DOHH2 (cell line): ENCODE measurements around the gene MTSS2.

Source experiments
- CTCF ChIP-seq: fragments of 200-600 bp; sonication (generic); IDR thresholded peaks from one replicate; pipeline ENCODE4 v1.5.1; 2014; ENCODE audit warnings: antibody characterized with exemption, mild to moderate bottlenecking, low read depth, low read length; ENCODE audit not compliant: poor library complexity, severe bottlenecking
- EZH2phosphoT487 ChIP-seq: fragments of 200-600 bp; sonication (generic); IDR thresholded peaks from 2 replicates; pipeline ENCODE4 v1.6.1; 2017; ENCODE audit warnings: borderline replicate concordance, mild to moderate bottlenecking, antibody characterized with exemption, low read length, moderate library complexity, mixed read lengths

- TF ChIP-seq EZH2phosphoT487 (no peak), CTCF (no peak)
Measured at GRCh38 chr16:70708366-70709246, 22.8 kb upstream of the MTSS2 start.
